Measurements from ENCODE around the gene DKKL1.

- TF ChIP-seq, protein P1, sequence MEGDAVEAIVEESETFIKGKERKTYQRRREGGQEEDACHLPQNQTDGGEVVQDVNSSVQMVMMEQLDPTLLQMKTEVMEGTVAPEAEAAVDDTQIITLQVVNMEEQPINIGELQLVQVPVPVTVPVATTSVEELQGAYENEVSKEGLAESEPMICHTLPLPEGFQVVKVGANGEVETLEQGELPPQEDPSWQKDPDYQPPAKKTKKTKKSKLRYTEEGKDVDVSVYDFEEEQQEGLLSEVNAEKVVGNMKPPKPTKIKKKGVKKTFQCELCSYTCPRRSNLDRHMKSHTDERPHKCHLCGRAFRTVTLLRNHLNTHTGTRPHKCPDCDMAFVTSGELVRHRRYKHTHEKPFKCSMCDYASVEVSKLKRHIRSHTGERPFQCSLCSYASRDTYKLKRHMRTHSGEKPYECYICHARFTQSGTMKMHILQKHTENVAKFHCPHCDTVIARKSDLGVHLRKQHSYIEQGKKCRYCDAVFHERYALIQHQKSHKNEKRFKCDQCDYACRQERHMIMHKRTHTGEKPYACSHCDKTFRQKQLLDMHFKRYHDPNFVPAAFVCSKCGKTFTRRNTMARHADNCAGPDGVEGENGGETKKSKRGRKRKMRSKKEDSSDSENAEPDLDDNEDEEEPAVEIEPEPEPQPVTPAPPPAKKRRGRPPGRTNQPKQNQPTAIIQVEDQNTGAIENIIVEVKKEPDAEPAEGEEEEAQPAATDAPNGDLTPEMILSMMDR (IDR thresholded peaks at IDR 0.05), result no peak
- TF ChIP-seq POLR2A (IDR thresholded peaks at IDR 0.05) (peak; percentile 58 to 73), POLR2AphosphoS5 (IDR thresholded peaks at IDR 0.05) (peak; percentile 83 to 90 (median 90)), EP300 (IDR thresholded peaks at IDR 0.05) (no peak)
Observed at GRCh38 chr19:49362048-49362928, 1.4 kb upstream of the DKKL1 start, which contains the start of gene TEAD2.
